Esophagus squamous epithelium (tissue), 4 donors: Measurements from ENCODE around the gene KIF17.

Experiments used
- POLR2A ChIP-seq, 4 donors: fragments of 450-650 bp; IDR thresholded peaks; one replicate each; pipeline ENCODE4 v1.6.1; 2017; ENCODE audit warnings: antibody characterized with exemption in 4 of 4, mild to moderate bottlenecking in 4 of 4, moderate library complexity in 3 of 4
- TF ChIP-seq, protein P1 (sequence below), 6 experiments: fragments of 450-650 bp in 4 of 6; fragments of 200-600 bp in 2 of 6; sonication (generic) in 2 of 6; IDR thresholded peaks; one replicate each; pipeline ENCODE4 v1.5.1; 2016 to 2019; ENCODE audit warnings: antibody characterized with exemption in 6 of 6, mild to moderate bottlenecking in 4 of 6, moderate library complexity in 4 of 6

DNA sequence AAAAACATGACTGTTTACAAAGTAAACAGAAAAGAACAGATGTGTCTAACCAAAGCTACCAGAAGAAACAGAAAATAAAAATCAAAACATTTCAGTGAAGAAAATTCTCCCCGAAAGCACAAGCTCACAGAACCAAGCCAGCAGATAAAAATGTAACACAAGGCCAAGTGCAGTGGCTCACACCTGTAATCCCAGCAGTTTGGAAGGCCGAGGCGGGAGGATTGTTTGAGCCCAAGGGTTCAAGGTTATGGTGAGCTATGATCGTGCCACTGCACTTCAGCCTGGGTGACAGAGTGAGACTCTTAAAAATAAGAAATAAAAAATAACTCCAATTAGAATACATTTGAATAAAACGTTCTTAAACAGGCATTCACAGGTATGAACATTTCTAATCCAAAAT, 37.5 kb downstream of the KIF17 start:
- TF ChIP-seq, protein P1, sequence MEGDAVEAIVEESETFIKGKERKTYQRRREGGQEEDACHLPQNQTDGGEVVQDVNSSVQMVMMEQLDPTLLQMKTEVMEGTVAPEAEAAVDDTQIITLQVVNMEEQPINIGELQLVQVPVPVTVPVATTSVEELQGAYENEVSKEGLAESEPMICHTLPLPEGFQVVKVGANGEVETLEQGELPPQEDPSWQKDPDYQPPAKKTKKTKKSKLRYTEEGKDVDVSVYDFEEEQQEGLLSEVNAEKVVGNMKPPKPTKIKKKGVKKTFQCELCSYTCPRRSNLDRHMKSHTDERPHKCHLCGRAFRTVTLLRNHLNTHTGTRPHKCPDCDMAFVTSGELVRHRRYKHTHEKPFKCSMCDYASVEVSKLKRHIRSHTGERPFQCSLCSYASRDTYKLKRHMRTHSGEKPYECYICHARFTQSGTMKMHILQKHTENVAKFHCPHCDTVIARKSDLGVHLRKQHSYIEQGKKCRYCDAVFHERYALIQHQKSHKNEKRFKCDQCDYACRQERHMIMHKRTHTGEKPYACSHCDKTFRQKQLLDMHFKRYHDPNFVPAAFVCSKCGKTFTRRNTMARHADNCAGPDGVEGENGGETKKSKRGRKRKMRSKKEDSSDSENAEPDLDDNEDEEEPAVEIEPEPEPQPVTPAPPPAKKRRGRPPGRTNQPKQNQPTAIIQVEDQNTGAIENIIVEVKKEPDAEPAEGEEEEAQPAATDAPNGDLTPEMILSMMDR (IDR thresholded peaks at IDR 0.05): no peak
- TF ChIP-seq POLR2A (IDR thresholded peaks at IDR 0.05): no peak
